WERI-Rb-1 (cell line): ENCODE measurements around the gene TNRC18.
"Not testable (repeated sequence)": the region's sequence is repeated elsewhere in the genome, so short reads cannot be mapped to it uniquely, and the experiment has no call there.

Experiments used
- DNase-seq: peaks from one replicate; pipeline ENCODE4 v3.0.0-alpha.2; 2020
- H3K27ac ChIP-seq: fragments of 250-450 bp; sonication (Bioruptor Pico); 2 replicates; pipeline ENCODE4 v1.5.1; 2020; ENCODE audit warnings: mild to moderate bottlenecking, moderate library complexity
- H3K27me3 ChIP-seq: fragments of 250-450 bp; sonication (Bioruptor Pico); 2 replicates; pipeline ENCODE4 v1.5.1; 2021; ENCODE audit warnings: mild to moderate bottlenecking, low read depth, moderate library complexity; ENCODE audit not compliant: insufficient read depth, severe bottlenecking
- H3K36me3 ChIP-seq: fragments of 250-450 bp; sonication (Bioruptor Pico); 2 replicates; pipeline ENCODE4 v1.5.1; 2020; ENCODE audit warnings: mild to moderate bottlenecking, moderate library complexity
- H3K4me3 ChIP-seq: 2 replicates; pipeline ENCODE4 v1.5.1; 2011; ENCODE audit warnings: low read depth, mild to moderate bottlenecking, control low read depth, low read length
- H3K9me3 ChIP-seq: fragments of 250-450 bp; sonication (Bioruptor Pico); 2 replicates; pipeline ENCODE4 v1.5.1; 2021; ENCODE audit warnings: mild to moderate bottlenecking, moderate library complexity; ENCODE audit not compliant: severe bottlenecking
- CTCF ChIP-seq: IDR thresholded peaks from 2 replicates; pipeline ENCODE4 v1.5.1; 2011; ENCODE audit warnings: low read depth, mild to moderate bottlenecking, control low read depth, inconsistent platforms, low read length

TNRC18 gene

DNA sequence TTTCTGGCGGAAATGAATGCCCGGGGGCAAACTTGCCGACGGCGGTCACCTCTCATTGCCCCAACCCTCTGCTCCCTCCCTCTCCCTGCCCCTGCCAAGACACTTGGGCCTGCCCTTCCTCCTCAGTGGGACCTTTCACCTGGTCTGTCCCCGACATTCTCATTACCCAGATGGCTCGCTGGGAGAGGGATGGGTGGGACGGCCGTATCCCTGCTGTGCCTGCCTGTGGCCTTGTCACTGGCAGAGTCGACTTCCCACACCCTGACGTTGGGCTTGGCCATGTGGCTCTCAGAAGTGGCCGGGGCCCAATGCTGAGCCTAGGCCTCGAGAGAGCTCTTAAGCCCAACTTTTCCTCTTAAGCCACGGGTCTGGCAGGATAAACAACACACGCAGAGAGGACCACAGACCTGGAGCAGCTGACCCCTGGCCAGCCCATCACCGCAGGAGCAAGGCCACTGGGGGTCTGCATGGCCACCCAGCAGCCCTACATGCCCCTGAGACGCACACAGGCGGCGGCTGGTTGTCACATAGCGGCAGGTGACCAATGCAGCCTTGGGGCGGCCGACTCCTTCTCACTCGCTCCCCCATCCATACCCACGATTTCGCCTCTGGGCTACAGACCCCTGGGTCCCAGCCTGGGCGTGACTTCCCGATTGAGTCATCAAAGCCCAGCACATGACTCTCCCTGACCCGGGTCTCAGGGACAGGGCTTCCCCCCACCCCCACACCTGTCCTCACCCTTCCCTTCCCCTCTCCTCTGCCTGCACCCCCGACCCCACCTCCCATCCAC is 100.8 kb downstream of the TNRC18 start:
- Histone ChIP-seq H3K4me3 (no peak overlapping the region), H3K27me3 (no peaks in the 10 kb centered on the region), H3K27ac (no peak overlapping the region), H3K9me3 (peaks cover 3% of the 10 kb centered on the region), H3K36me3 (no peaks in the 10 kb centered on the region)
- TF ChIP-seq CTCF = no peak
- no peak for DNase-seq

DNA sequence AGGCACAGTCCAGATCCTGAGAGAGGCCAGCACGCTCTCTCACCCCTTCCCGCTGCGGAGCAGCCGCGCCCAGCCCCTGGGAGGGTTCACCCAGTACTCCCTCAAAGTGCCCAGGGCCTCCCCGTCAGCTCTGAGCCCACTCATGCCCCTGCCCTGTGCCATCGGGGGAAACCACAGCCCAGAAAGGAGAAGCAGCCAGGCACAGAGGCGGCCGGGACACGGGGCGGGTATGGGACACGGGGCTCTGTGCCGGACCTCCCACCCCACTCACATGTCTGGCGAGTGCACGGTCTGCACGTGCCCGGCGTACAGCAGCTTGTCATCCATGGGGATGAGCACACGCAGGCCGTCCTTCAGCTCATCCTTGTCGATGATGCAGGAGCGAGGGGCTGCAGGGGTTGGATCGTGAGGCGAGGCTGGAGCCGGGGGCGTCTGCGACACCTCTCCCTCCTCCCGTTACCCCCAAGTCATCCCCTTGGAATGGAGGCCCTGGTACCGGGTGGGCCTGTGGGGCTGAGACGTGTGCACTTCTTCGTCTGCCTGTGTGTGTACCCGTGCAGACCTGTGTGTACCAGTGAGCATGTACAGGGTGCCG is 102.7 kb downstream of the TNRC18 start:
- no peak for TF ChIP-seq CTCF
- no peak overlapping the region for H3K27ac ChIP-seq
- no peak for DNase-seq
- no peaks in the 10 kb centered on the region for H3K27me3 ChIP-seq
- no peaks in the 10 kb centered on the region for H3K36me3 ChIP-seq
- H3K4me3 ChIP-seq = no peak overlapping the region
- H3K9me3 ChIP-seq = peaks cover 3% of the 10 kb centered on the region

GRCh38 chr7:5320391-5320790 is 103.2 kb downstream of the TNRC18 start:
- no peak for TF ChIP-seq CTCF
- Histone ChIP-seq H3K27me3 (no peaks in the 10 kb centered on the region), H3K36me3 (no peaks in the 10 kb centered on the region), H3K4me3 (no peak overlapping the region), H3K9me3 (peaks cover 3% of the 10 kb centered on the region), H3K27ac (no peak overlapping the region)
- DNase-seq = no peak

DNA sequence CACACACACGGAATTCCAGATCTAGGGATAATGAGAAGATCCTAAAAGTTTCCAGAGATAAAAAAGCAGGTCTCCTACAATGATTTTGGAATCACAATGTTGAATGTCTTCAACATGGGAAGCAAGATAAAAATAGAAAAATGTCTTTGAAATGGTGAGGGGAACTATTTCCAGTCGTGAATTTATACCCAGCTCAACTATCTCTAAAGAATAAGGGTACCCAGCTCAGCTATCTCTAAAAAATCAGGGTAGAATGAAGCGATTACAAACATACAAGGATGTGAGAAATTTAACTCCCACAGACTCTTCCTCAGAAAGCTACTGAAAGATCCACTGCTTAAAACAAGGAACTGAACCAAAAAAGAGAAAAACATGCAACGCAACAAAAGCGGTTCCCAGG is 105.0 kb downstream of the TNRC18 start:
- H3K36me3 ChIP-seq, H3K27me3 ChIP-seq, DNase-seq, H3K4me3 ChIP-seq, H3K9me3 ChIP-seq, H3K27ac ChIP-seq: not testable (repeated sequence)

DNA sequence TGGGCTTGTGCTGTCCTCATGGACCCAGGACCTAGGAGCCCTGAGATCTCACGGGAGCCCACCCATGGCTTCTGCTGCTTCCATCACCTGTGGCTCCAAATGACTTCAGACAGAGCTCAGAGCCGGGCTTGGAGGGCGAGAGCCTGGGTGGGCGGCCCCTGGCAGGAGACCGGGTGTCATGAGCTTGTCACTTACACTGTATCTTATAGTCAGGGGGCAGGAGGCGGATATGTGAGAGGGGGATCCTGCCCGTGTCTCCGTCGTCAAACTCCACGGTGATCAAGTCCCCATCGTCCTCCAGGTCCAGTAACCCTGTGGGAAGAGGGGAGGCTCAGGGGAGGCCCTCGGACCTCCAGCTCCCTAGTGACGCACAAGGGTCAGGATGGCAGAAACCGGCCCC is 107.9 kb downstream of the TNRC18 start:
- Histone ChIP-seq H3K9me3 (peaks cover 3% of the 10 kb centered on the region), H3K36me3 (no peaks in the 10 kb centered on the region)

More for the DNA sequence above, 107.9 kb downstream of the TNRC18 start:
- Histone ChIP-seq H3K27me3 (no peaks in the 10 kb centered on the region), H3K27ac (no peak overlapping the region), H3K4me3 (no peak overlapping the region)
- DNase-seq = no peak
- no peak for TF ChIP-seq CTCF
